Astrocyte (in vitro differentiated cells and primary cell): ENCODE measurements around the gene TAF8. TPM values are rescaled to one million over a fixed set of nuclear protein-coding genes. Genes with fewer than 3 reads are reported as not detected.

Source experiments
- DNase-seq: peaks from one replicate; pipeline ENCODE4 v3.0.0-alpha.2; 2010; ENCODE audit warnings: low read depth
- FAIRE-seq: peaks from 2 replicates; lab custom pipeline; 2011; peaks lifted over from hg19 to GRCh38; lab: Jason Lieb, UNC
- H2AFZ ChIP-seq: 2 replicates; pipeline ENCODE4 v1.6.0; 2012; ENCODE audit warnings: low read depth, low read length, inconsistent platforms
- H3K27ac ChIP-seq: 2 replicates; pipeline ENCODE4 v1.5.1; 2011; ENCODE audit warnings: low read depth, low read length, inconsistent platforms
- H3K27me3 ChIP-seq: 2 replicates; pipeline ENCODE4 v1.6.0; 2011; ENCODE audit warnings: low read length, inconsistent platforms; ENCODE audit not compliant: insufficient read depth
- H3K36me3 ChIP-seq: 2 replicates; pipeline ENCODE4 v1.5.1; 2011; ENCODE audit warnings: low read length, inconsistent platforms; ENCODE audit not compliant: insufficient read depth
- H3K4me1 ChIP-seq: 2 replicates; pipeline ENCODE4 v1.5.1; 2011; ENCODE audit warnings: low read length, inconsistent platforms; ENCODE audit not compliant: insufficient read depth
- H3K4me2 ChIP-seq: 2 replicates; pipeline ENCODE4 v1.6.0; 2012; ENCODE audit warnings: low read length, inconsistent platforms
- H3K4me3 ChIP-seq: 2 replicates; pipeline ENCODE4 v1.5.1; 2011; ENCODE audit warnings: low read depth, mild to moderate bottlenecking, low read length, inconsistent platforms; ENCODE audit not compliant: insufficient read depth
- H3K79me2 ChIP-seq: 2 replicates; pipeline ENCODE4 v1.6.0; 2012; ENCODE audit warnings: mild to moderate bottlenecking, low read length, inconsistent platforms; ENCODE audit not compliant: insufficient read depth
- H3K9ac ChIP-seq: 2 replicates; pipeline ENCODE4 v1.6.0; 2012; ENCODE audit warnings: mild to moderate bottlenecking, low read length, inconsistent platforms
- H3K9me3 ChIP-seq: 2 replicates; pipeline ENCODE4 v1.5.1; 2012; ENCODE audit warnings: low read depth, mild to moderate bottlenecking, low read length, inconsistent platforms; ENCODE audit not compliant: insufficient read depth
- H4K20me1 ChIP-seq: 2 replicates; pipeline ENCODE4 v1.6.0; 2012; ENCODE audit warnings: low read length, inconsistent platforms; ENCODE audit not compliant: insufficient read depth
- H3K27ac Mint-ChIP-seq: one replicate; pipeline ENCODE4 v1.8.0; 2021; ENCODE audit warnings: mild to moderate bottlenecking, mixed read lengths; ENCODE audit not compliant: unreplicated experiment
- H3K27me3 Mint-ChIP-seq: one replicate; pipeline ENCODE4 v1.8.0; 2021; ENCODE audit warnings: low read depth, mixed read lengths; ENCODE audit not compliant: unreplicated experiment
- H3K36me3 Mint-ChIP-seq: one replicate; pipeline ENCODE4 v1.8.0; 2021; ENCODE audit warnings: low read depth, mixed read lengths; ENCODE audit not compliant: unreplicated experiment
- H3K4me1 Mint-ChIP-seq: one replicate; pipeline ENCODE4 v1.8.0; 2021; ENCODE audit warnings: low read depth, mixed read lengths; ENCODE audit not compliant: unreplicated experiment
- H3K4me3 Mint-ChIP-seq: one replicate; pipeline ENCODE4 v1.8.0; 2021; ENCODE audit warnings: mild to moderate bottlenecking, moderate library complexity, mixed read lengths; ENCODE audit not compliant: unreplicated experiment
- H3K9me3 Mint-ChIP-seq: one replicate; pipeline ENCODE4 v1.8.0; 2021; ENCODE audit warnings: mild to moderate bottlenecking, mixed read lengths; ENCODE audit not compliant: unreplicated experiment
- EZH2 ChIP-seq: IDR thresholded peaks from 2 replicates; pipeline ENCODE4 v1.6.1; 2012; ENCODE audit warnings: mild to moderate bottlenecking, low read length, inconsistent platforms; ENCODE audit not compliant: insufficient read depth
- total RNA-seq: library from RNA; stranded (reverse); gene quantifications from 2 replicates; pipeline ENCODE4 v1.2.1, GENCODE V29; 2021
- TF ChIP-seq, protein P1 (sequence below): IDR thresholded peaks from 2 replicates; pipeline ENCODE4 v1.5.1; 2011; ENCODE audit warnings: low read depth, mild to moderate bottlenecking, inconsistent platforms, low read length, moderate library complexity; ENCODE audit not compliant: insufficient read depth

Gene TAF8
- total RNA-seq, 1 donor from 2014 or later = 14.8 TPM

DNA sequence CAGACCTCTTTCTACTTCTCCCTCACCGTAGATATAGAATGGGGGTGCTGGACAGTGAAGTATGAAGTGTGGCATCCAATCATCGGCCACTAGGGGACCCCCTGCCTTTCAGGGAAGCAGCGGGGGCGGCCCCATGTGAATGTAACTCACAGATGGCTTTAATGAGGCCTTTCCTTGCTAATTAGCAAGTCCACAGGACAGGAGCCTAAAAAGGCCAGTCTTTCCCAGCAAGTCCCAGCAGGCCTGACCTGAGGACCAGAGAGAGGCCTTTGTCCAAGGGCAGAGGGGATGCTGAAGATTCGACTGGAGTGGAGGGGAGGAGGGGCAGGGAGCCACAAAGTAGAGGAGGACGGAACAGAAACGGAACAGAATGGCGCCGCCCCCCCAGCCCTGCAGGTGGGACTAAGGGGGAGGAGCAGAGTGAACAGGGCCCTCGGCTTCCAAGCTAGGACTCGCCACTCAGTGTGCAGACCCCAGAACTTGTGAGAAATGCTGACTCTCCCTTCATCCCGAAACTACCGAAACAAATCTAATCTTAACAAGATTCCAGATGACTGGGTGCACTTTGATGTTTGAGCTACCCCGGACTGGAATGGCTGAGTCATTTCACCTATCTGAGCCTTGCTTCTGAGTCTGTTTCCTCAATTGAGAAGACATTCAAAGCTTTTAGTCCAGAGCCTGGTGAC, 86.3 kb downstream of the TAF8 start:
- Histone ChIP-seq H3K36me3 (no peaks in the 10 kb centered on the region), H4K20me1 (no peaks in the 10 kb centered on the region), H3K4me2 (peak overlapping the region; percentile 83), H3K79me2 (peaks cover 36% of the 10 kb centered on the region), H2AFZ (peak overlapping the region; percentile 52), H3K9ac (peak overlapping the region; percentile 79), H3K4me3 (peak overlapping the region; percentile 17), H3K27me3 (no peaks in the 10 kb centered on the region), H3K9me3 (no peaks in the 10 kb centered on the region), H3K27ac (peak overlapping the region; percentile 91), H3K4me1 (peaks cover 43% of the 10 kb centered on the region)
- H3K9me3 Mint-ChIP-seq = peaks cover 1% of the 10 kb centered on the region
- peaks cover 3% of the 10 kb centered on the region for H3K36me3 Mint-ChIP-seq
- TF ChIP-seq, protein P1, sequence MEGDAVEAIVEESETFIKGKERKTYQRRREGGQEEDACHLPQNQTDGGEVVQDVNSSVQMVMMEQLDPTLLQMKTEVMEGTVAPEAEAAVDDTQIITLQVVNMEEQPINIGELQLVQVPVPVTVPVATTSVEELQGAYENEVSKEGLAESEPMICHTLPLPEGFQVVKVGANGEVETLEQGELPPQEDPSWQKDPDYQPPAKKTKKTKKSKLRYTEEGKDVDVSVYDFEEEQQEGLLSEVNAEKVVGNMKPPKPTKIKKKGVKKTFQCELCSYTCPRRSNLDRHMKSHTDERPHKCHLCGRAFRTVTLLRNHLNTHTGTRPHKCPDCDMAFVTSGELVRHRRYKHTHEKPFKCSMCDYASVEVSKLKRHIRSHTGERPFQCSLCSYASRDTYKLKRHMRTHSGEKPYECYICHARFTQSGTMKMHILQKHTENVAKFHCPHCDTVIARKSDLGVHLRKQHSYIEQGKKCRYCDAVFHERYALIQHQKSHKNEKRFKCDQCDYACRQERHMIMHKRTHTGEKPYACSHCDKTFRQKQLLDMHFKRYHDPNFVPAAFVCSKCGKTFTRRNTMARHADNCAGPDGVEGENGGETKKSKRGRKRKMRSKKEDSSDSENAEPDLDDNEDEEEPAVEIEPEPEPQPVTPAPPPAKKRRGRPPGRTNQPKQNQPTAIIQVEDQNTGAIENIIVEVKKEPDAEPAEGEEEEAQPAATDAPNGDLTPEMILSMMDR = peak; percentile 37
- no peak for TF ChIP-seq EZH2
- peaks cover 38% of the 10 kb centered on the region for H3K4me1 Mint-ChIP-seq
- peaks cover 2% of the 10 kb centered on the region for H3K27me3 Mint-ChIP-seq
- FAIRE-seq = peak; percentile 60
- H3K27ac Mint-ChIP-seq = peak overlapping the region; percentile 99
- DNase-seq = peak; percentile 86
- peak overlapping the region; percentile 71 for H3K4me3 Mint-ChIP-seq

Other genes with a start within 250 kb of the TAF8 start
- gene USP49, start 155.1 kb upstream of the TAF8 start, total RNA-seq = 3.8 and 5.5 TPM in 2 replicates
- 27.1 and 28.9 TPM in 2 replicates for gene MED20, start 129.4 kb upstream of the TAF8 start, total RNA-seq
- 41.2 and 43.1 TPM in 2 replicates for gene BYSL, start 129.0 kb upstream of the TAF8 start, total RNA-seq
- 64.8 and 69.9 TPM in 2 replicates for gene CCND3, start 108.7 kb upstream of the TAF8 start, total RNA-seq
- gene C6orf132, start 92.1 kb downstream of the TAF8 start, total RNA-seq = 3.3 and 5.3 TPM in 2 replicates
- 0.45 and 0.79 TPM in 2 replicates for gene GUCA1A, start 122.8 kb downstream of the TAF8 start, total RNA-seq
- 2.0 and 2.3 TPM in 2 replicates for gene GUCA1B, start 144.4 kb downstream of the TAF8 start, total RNA-seq
- 32.1 and 32.5 TPM in 2 replicates for gene MRPS10, start 167.3 kb downstream of the TAF8 start, total RNA-seq